ENCODE results near the gene ONECUT2. TPM values are rescaled to one million over a fixed set of nuclear protein-coding genes. Genes with fewer than 3 reads are reported as not detected.

The ONECUT2 gene
- total and polyA plus RNA-seq, 12 donors = 0.07 to 4.6 (median 0.23) TPM; not detected in 1

DNA sequence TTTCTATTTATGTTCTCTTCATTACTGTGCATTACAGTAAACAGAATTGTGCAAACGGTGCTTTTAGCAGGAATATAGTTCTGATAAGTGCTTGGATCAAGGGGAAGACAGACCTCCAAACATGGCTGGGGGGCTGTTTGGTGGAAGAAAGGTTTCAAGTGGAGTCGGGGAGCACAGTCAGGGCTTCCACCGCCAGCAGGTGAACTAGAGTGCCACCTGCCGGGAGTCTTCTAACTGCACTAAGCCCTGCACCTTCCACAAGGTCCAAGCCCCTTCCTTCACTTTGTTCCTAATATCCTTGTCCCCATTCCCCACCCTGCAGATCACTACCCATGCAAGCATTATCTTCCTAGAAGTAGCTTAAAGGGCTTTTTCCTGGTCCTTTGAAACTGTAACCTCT is 11.1 kb downstream of the ONECUT2 start:
- Histone ChIP-seq H3K9me3 (replicated peaks in 1 of 3) (no peaks in the 10 kb centered on the region), H3K36me3 (replicated peaks in 1 of 2) (no peaks in the 10 kb centered on the region), H3K27ac (no peak overlapping the region), H3K4me3 (no peak overlapping the region), H3K27me3 (peaks cover 20% of the 10 kb centered on the region), H3K4me1 (replicated peaks in 1 of 2) (peaks cover 0 to under 1% of the 10 kb centered on the region in 2 donors)
- peak in 1 of 7 donors; percentile 18 for DNase-seq
- intact Hi-C loops (cut with DNase I) = no loop called here
- WGBS, 4 donors = 3 to 15% (median 5%) methylated on average over 4 of the region's 4 CpGs
- TF ChIP-seq POLR2A (IDR thresholded peaks at IDR 0.05) = no peak
- TF ChIP-seq, protein P1, sequence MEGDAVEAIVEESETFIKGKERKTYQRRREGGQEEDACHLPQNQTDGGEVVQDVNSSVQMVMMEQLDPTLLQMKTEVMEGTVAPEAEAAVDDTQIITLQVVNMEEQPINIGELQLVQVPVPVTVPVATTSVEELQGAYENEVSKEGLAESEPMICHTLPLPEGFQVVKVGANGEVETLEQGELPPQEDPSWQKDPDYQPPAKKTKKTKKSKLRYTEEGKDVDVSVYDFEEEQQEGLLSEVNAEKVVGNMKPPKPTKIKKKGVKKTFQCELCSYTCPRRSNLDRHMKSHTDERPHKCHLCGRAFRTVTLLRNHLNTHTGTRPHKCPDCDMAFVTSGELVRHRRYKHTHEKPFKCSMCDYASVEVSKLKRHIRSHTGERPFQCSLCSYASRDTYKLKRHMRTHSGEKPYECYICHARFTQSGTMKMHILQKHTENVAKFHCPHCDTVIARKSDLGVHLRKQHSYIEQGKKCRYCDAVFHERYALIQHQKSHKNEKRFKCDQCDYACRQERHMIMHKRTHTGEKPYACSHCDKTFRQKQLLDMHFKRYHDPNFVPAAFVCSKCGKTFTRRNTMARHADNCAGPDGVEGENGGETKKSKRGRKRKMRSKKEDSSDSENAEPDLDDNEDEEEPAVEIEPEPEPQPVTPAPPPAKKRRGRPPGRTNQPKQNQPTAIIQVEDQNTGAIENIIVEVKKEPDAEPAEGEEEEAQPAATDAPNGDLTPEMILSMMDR (IDR thresholded peaks at IDR 0.05) = peak in 4 of 6 experiments; percentile 14 to 47 (median 26)

DNA sequence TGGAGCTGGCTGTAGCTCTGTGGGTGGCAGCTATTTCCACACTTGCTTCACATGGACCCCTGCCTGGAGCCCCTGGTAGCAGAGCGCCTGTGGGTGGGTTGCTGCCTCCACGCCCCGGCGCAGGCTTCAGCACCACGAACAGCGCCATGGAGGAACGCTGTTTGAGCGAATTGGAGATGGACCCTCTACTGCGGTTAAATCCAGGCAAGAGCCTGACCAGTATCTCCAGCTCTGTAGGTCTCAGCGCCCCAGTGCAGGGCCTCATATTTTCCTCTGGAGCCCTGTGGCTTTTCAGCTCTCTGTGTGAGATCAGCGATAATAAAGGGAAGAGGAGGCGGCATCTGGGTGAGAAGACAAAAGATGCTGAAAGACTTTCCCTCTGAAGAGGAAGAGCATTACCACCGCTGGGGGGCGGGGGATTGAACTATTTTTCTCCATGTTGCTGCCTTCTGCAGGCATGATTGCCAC is 12.0 kb downstream of the ONECUT2 start:
- H3K4me3 ChIP-seq = no peak overlapping the region
- H3K27me3 ChIP-seq = peaks cover 12% of the 10 kb centered on the region
- TF ChIP-seq, protein P1 (IDR thresholded peaks at IDR 0.05) = no peak
- no peak for TF ChIP-seq POLR2A (IDR thresholded peaks at IDR 0.05)
- intact Hi-C loops (cut with DNase I) = no loop called here
- 3 to 14% (median 3%) methylated on average over 6 to 14 of the region's 14 CpGs for WGBS, 4 donors
- no peaks in the 10 kb centered on the region for H3K4me1 ChIP-seq (replicated peaks in 1 of 2)
- no peaks in the 10 kb centered on the region for H3K36me3 ChIP-seq (replicated peaks in 1 of 2)
- H3K9me3 ChIP-seq (replicated peaks in 1 of 3) = no peaks in the 10 kb centered on the region
- peak in 1 of 7 donors; percentile 26 for DNase-seq
- no peak overlapping the region for H3K27ac ChIP-seq

DNA sequence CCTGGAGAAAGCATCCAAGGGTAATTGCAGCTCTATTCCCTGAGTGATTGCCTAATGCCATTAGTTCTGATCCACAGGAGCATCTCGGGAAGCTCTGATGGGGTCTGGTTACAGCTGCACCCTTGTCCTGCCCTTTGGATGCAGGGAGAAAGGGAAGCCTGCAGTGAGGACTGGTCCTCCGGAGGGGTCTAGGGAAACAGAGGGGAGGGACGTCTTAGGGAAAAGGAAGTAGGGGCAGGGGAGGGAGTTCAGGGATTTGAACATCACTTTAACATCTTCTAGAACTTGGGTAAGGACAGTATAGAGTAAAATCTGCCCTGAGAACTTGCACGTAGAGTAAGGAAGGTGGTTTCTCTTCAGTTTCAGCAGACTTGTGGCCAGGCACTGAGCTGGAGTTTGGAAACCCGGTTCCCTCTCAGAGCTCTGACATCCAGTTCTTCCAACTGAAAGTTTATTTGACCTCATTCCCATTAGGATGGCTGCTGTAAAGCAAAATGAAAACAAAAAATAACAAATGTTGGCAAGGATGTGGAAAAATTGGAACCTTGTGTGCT is 20.5 kb downstream of the ONECUT2 start:
- intact Hi-C loops (cut with DNase I) = no loop called here
- H3K36me3 ChIP-seq (replicated peaks in 1 of 2) = no peaks in the 10 kb centered on the region
- DNase-seq = no peak

DNA sequence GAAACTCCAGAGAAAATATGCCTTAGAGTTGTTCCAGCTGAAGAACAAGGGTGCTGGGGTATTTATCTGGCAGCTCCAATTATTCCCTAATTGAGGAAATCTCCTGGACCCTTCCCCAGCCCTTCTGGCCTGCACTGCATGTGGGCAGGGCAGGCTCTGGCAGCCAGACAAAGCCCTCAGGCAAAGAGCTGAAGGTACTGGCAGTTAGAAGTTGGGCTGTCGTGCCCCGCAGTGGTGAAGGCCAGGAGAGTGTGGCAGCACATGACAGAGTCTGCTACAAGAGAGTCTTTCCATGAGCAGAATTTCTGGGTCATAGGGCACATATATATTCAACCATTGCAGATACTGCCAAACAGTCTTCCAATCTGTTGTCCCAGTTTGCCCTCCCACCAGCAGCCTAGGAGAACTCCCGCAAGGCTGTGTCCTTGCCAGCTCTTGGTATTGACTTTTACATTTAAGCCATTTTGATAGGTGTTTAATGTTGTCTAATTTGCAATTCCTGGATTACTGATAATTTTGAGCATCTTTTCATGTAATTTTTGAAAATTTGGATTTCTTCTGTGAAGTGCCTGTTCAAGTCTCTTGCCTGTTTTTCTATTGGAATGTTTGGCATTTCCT is 26.6 kb downstream of the ONECUT2 start:
- H3K27ac ChIP-seq = no peak overlapping the region
- H3K9me3 ChIP-seq (replicated peaks in 1 of 3) = no peaks in the 10 kb centered on the region
- DNase-seq = no peak
- no peak overlapping the region for H3K4me3 ChIP-seq
- WGBS, 4 donors = 83 to 93% (median 90%) methylated on average over 3 of the region's 3 CpGs
- intact Hi-C loops (cut with DNase I) = no loop called here
- TF ChIP-seq, protein P1 (IDR thresholded peaks at IDR 0.05) = no peak
- no peak for TF ChIP-seq POLR2A (IDR thresholded peaks at IDR 0.05)
- no peaks in the 10 kb centered on the region for H3K36me3 ChIP-seq (replicated peaks in 1 of 2)
- no peaks in the 10 kb centered on the region for H3K4me1 ChIP-seq (replicated peaks in 1 of 2)
- no peaks in the 10 kb centered on the region for H3K27me3 ChIP-seq

More for the DNA sequence above, 20.5 kb downstream of the ONECUT2 start:
- H3K4me1 ChIP-seq (replicated peaks in 1 of 2) = no peaks in the 10 kb centered on the region
- TF ChIP-seq POLR2A (IDR thresholded peaks at IDR 0.05) = no peak
- TF ChIP-seq, protein P1 (IDR thresholded peaks at IDR 0.05) = no peak
- 45 to 57% (median 49%) methylated on average over 5 of the region's 5 CpGs for WGBS, 4 donors
- H3K4me3 ChIP-seq = no peak overlapping the region
- H3K27ac ChIP-seq = no peak overlapping the region
- H3K9me3 ChIP-seq (replicated peaks in 1 of 3) = no peaks in the 10 kb centered on the region
- no peaks in the 10 kb centered on the region for H3K27me3 ChIP-seq
